Tibial artery (tissue), 4 donors: ENCODE measurements around the gene PSMG3.

Source experiments
- DNase-seq, 2 donors: peaks; one replicate each; pipeline ENCODE4 v3.0.0-alpha.2; 2019
- H3K27ac ChIP-seq, 2 donors: fragments of 200-600 bp; sonication (generic) in 1 of 2; 1 replicate in 1 of 2; 2 replicates in 1 of 2; pipeline ENCODE4 v1.5.1; 2018 to 2019; ENCODE audit warnings: mild to moderate bottlenecking in 1 of 2
- H3K27me3 ChIP-seq, 2 donors: fragments of 200-600 bp; sonication (generic) in 1 of 2; one replicate each; pipeline versions ENCODE4 v1.5.1 to v1.6.0; 2016 to 2019
- H3K36me3 ChIP-seq, 3 donors: fragments of 200-600 bp; sonication (generic) in 2 of 3; one replicate each; pipeline ENCODE4 v1.5.1; 2016 to 2019; ENCODE audit warnings: mild to moderate bottlenecking in 2 of 3
- H3K4me1 ChIP-seq, 4 donors: fragments of 200-600 bp; sonication (generic) in 2 of 4; 1 replicate in 3 of 4; 2 replicates in 1 of 4; pipeline ENCODE4 v1.5.1; 2016 to 2019
- H3K4me3 ChIP-seq, 2 donors: fragments of 200-600 bp; sonication (generic) in 1 of 2; 1 replicate in 1 of 2; 2 replicates in 1 of 2; pipeline ENCODE4 v1.5.1; 2018 to 2019; ENCODE audit warnings: mild to moderate bottlenecking in 2 of 2
- H3K9me3 ChIP-seq, 3 donors: fragments of 200-600 bp; sonication (generic) in 1 of 3; one replicate each; pipeline ENCODE4 v1.5.1; 2016 to 2019
- intact Hi-C: fragments of 100-400 bp; cut with DNase I; formaldehyde crosslinking; loops from one replicate; pipeline ENCODE4 v1.15.0; 2023; ENCODE audit warnings: low total_unique reads
- TF ChIP-seq, protein P1 (sequence below), 2 experiments: fragments of 200-600 bp in 1 of 2; fragments of 450-650 bp in 1 of 2; IDR thresholded peaks; one replicate each; pipeline ENCODE4 v1.5.1; 2017 to 2019; ENCODE audit warnings: antibody characterized with exemption in 2 of 2, mild to moderate bottlenecking in 1 of 2, moderate library complexity in 1 of 2

Gene PSMG3

DNA sequence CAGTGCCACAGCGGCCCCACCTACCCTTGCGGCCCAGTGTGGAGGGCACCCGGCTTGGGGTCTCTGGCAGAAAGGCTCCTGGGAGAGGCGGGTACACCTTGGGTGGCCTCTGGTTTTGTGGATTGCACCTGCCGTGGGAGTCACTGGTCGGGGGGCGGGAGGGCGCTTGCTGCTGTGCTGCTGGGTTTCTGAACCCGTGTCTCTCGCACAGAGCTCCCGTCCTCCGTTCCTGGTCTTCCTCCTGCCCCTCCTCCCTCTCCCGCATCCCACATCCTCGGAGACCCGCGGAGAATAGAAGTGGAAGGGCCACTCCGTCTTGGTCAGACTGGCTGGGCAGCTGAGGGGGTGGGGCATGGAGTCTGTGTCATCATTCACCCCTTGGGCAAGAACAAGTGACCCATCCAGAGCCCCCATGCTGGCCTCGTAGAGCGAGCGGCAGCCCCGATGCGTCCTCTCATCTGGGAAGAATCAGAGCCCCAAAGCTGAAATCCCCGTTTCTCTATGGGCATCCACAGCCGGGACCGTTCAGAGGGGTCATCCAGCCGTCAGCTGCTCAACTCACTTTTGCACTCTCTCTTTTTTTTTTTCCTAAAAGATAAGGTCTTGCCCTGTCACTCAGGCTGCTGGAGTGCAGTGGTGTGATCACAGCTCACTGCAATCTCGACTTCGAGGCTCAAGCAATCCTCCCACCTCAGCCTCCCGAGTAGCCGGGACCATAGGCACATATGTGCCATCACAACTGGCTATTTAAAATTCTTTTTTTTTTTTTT is 35.3 kb downstream of the PSMG3 start:
- intact Hi-C loops = no loop called here
- Histone ChIP-seq H3K36me3 (peaks cover 1 to 17% (median 2%) of the 10 kb centered on the region in 3 donors), H3K4me3 (peak overlapping the region; percentile 73 to 81), H3K4me1 (peaks cover 21 to 74% (median 59%) of the 10 kb centered on the region in 4 donors), H3K9me3 (no peaks in the 10 kb centered on the region), H3K27me3 (no peaks in the 10 kb centered on the region), H3K27ac (peak overlapping the region; percentile 99 to 100)
- peak in 1 of 2 donors; percentile 74 for DNase-seq
- TF ChIP-seq, protein P1, sequence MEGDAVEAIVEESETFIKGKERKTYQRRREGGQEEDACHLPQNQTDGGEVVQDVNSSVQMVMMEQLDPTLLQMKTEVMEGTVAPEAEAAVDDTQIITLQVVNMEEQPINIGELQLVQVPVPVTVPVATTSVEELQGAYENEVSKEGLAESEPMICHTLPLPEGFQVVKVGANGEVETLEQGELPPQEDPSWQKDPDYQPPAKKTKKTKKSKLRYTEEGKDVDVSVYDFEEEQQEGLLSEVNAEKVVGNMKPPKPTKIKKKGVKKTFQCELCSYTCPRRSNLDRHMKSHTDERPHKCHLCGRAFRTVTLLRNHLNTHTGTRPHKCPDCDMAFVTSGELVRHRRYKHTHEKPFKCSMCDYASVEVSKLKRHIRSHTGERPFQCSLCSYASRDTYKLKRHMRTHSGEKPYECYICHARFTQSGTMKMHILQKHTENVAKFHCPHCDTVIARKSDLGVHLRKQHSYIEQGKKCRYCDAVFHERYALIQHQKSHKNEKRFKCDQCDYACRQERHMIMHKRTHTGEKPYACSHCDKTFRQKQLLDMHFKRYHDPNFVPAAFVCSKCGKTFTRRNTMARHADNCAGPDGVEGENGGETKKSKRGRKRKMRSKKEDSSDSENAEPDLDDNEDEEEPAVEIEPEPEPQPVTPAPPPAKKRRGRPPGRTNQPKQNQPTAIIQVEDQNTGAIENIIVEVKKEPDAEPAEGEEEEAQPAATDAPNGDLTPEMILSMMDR (IDR thresholded peaks at IDR 0.05) = no peak

DNA sequence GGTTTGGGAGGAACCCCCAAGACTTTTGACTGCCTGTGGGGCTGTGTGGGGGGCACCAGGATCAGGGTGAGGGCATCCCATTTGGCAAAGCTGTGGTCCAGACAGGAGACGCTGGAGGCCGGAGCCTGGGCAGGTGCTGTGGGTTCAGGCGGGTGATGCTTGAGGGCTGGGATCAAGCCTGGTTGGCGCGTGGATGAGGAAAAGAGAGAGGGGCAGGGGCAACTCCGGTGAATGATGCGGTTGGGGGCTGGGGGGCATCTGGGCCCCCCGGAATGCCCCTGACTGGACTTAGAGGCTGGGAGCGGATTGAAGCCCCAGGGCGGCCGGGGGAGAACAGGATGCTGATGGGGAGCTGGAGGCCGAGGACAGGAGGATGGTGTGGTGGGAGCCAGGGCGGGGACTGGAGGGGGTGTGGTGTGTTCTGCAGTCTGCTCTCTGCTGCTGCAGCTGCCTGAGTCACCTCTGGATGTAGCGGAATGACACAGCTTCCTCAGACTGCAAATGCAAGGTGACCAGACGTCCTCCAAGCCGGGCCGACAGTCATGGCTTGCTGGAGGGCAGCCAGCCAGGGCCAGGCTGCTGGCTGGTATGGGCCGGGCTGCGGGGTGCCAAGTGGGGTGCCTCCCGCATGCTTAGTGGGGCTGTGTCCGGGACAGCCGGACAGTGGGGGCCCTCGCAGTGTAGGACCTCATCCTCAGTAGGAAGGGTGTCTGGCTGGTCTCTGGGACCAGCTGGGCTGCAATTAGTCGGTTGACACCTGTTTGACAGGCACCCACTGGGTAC is 36.1 kb downstream of the PSMG3 start:
- H3K27me3 ChIP-seq = no peaks in the 10 kb centered on the region
- TF ChIP-seq, protein P1 (IDR thresholded peaks at IDR 0.05) = no peak
- peak overlapping the region; percentile 99 to 100 for H3K27ac ChIP-seq
- peak; percentile 64 to 87 for DNase-seq
- peak overlapping the region; percentile 73 to 81 for H3K4me3 ChIP-seq
- peaks cover 0 to 9% (median 0%) of the 10 kb centered on the region in 3 donors for H3K36me3 ChIP-seq
- H3K4me1 ChIP-seq = peaks cover 21 to 67% (median 52%) of the 10 kb centered on the region in 4 donors
- no peaks in the 10 kb centered on the region for H3K9me3 ChIP-seq
- intact Hi-C loops = no loop called here

DNA sequence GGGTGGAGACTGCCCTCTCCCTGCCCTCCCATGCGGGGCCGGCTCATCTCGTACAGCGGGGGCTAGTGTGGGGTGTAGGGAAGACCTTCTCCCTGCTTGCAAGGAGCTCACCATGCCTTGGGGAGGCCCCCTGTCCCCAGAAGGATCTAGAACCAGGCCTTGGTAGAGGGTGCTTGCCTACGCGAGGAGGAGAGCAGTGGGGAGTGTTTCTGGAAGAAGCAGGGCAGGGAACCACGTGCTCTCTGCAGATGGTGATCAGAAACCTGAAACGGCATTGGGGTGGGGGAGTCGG is 36.6 kb downstream of the PSMG3 start:
- peaks cover 0 to 8% (median 0%) of the 10 kb centered on the region in 3 donors for H3K36me3 ChIP-seq
- H3K27me3 ChIP-seq = no peaks in the 10 kb centered on the region
- TF ChIP-seq, protein P1 (IDR thresholded peaks at IDR 0.05) = no peak
- peak overlapping the region; percentile 73 to 81 for H3K4me3 ChIP-seq
- DNase-seq = no peak
- peak overlapping the region; percentile 99 to 100 for H3K27ac ChIP-seq
- no peaks in the 10 kb centered on the region for H3K9me3 ChIP-seq
- intact Hi-C loops = no loop called here
- peaks cover 21 to 61% (median 46%) of the 10 kb centered on the region in 4 donors for H3K4me1 ChIP-seq

DNA sequence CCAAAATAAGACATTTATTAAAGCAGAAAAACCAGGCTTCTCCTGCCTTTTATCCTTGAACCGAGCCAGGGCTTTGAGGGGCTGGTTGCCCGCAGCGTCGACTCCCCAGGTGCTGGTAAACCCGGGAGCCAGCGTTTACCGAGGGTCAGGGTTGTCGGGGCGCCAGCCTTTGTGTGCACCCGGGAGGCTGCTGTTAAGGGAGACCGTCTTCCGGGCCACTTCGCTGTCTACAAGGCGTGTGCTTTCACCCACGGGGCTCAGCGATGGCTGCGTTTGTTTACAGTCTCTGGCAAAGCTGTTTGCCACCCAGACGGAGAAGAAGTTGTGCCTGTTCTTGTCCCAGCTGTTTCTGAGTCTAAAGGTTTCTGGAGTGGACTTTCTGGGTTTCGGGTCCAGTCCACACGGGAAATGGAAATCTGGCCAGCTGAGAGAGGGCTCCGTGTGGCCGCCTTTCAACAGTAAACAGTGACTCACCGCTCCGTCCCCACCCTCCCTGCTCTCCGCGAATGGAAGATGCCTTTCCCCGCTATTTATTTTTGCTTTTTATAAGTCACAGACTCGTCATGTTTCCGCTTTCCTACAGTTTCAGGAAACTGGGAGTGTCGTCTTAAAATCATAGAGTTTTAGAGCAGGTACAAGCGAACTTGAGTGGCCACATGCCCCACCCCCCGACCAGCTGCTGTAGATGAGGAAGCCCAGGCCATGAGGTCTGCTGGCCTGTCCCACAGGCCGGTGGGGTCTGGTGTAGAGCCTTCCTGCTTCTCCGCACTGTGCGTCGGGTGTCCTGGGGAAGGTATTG is 37.2 kb downstream of the PSMG3 start:
- TF ChIP-seq, protein P1 (IDR thresholded peaks at IDR 0.05) = peak in 1 of 2 experiments; percentile 9
- Histone ChIP-seq H3K9me3 (no peaks in the 10 kb centered on the region), H3K27me3 (no peaks in the 10 kb centered on the region), H3K4me1 (peaks cover 21 to 56% (median 46%) of the 10 kb centered on the region in 4 donors), H3K36me3 (peaks cover 0 to 8% (median 0%) of the 10 kb centered on the region in 3 donors), H3K4me3 (peak overlapping the region; percentile 73 to 81), H3K27ac (peak overlapping the region; percentile 99 to 100)
- DNase-seq = peak; percentile 94 to 96
- intact Hi-C loops = no loop called here

DNA sequence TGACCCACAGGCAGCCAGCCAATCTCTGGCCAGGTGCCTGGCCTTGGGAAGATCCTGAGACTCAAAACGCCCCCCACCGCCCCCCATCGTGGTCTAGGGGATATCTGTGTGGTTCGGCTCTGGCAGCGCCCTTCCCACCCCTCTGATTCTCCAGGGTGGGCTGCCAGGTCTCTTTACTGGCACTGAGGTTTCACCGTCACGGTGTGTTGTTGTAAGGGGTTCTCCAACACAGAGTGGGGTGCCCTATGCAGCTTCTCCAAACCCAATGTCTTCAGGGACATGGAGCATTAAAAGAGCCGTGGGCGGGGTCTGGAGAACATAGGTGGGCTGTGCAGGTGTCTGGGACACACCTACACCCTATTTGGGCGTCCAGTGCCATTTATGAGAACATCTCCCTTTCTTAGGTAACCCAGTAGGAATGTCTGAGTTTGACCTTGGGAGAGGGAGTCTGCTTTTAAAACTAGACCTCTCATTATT is 37.8 kb downstream of the PSMG3 start:
- Histone ChIP-seq H3K36me3 (peaks cover 0 to 8% (median 0%) of the 10 kb centered on the region in 3 donors), H3K4me1 (peaks cover 21 to 54% (median 44%) of the 10 kb centered on the region in 4 donors), H3K27me3 (no peaks in the 10 kb centered on the region), H3K9me3 (no peaks in the 10 kb centered on the region), H3K4me3 (peak overlapping the region; percentile 73 to 81), H3K27ac (peak overlapping the region; percentile 99 to 100)
- no peak for DNase-seq
- TF ChIP-seq, protein P1 (IDR thresholded peaks at IDR 0.05) = no peak
- intact Hi-C loops = no loop called here
